Body of pancreas (tissue), 4 donors: ENCODE measurements around the gene FGF10. TPM values are rescaled to one million over a fixed set of nuclear protein-coding genes. Genes with fewer than 3 reads are reported as not detected.

ENCODE experiments used
- ATAC-seq: fragments of 150-250 bp; one replicate; pipeline ENCODE4 v1.9.1; 2016
- DNase-seq, 4 donors: peaks; one replicate each; pipeline ENCODE4 v3.0.0-alpha.2; 2019
- H3K27ac ChIP-seq, 4 donors: fragments of 200-600 bp; sonication (generic); 1 replicate in 3 of 4; 2 replicates in 1 of 4; pipeline versions ENCODE4 v1.5.1 to v1.6.1; 2016 to 2019; ENCODE audit warnings: mild to moderate bottlenecking in 1 of 4, mixed read lengths in 1 of 4, moderate library complexity in 1 of 4
- H3K27me3 ChIP-seq, 2 donors: fragments of 200-600 bp; sonication (generic); one replicate each; pipeline ENCODE4 v1.6.0; 2016; ENCODE audit warnings: mild to moderate bottlenecking in 1 of 2
- H3K36me3 ChIP-seq, 2 donors: fragments of 200-600 bp; sonication (generic); replicated peaks in 1 of 2; 2 replicates each; pipeline ENCODE4 v1.5.1; 2016; ENCODE audit warnings: low read depth in 2 of 2; ENCODE audit not compliant: insufficient read depth in 1 of 2
- H3K4me1 ChIP-seq: fragments of 200-600 bp; sonication (generic); one replicate; pipeline ENCODE4 v1.6.0; 2016
- H3K4me3 ChIP-seq, 2 donors: fragments of 200-600 bp; sonication (generic); 1 replicate in 1 of 2; 2 replicates in 1 of 2; pipeline ENCODE4 v1.5.1; 2016 to 2019
- H3K9me3 ChIP-seq, 3 donors: fragments of 200-600 bp; sonication (generic); 1 replicate in 2 of 3; 2 replicates in 1 of 3; pipeline ENCODE4 v1.5.1; 2016
- POLR2A ChIP-seq, 3 donors: fragments of 450-650 bp; IDR thresholded peaks; one replicate each; pipeline ENCODE4 v1.6.1; 2016; ENCODE audit warnings: antibody characterized with exemption in 3 of 3, mild to moderate bottlenecking in 2 of 3
- WGBS, 2 donors: methylation state at CpG; one replicate each; pipeline ENCODE4 v1.1.5; 2017; 5-methylcytosine and 5-hydroxymethylcytosine counted together
- intact Hi-C: fragments of 100-400 bp; cut with DNase I; formaldehyde crosslinking; loops from one replicate; pipeline ENCODE4 v1.15.1; 2023
- total RNA-seq, 2 donors: library from RNA; depleted of rRNA; stranded (reverse); fragments of >200 nt; gene quantifications; one replicate each; pipeline ENCODE4 v1.1.0, GENCODE V29; 2016
- TF ChIP-seq, protein P1 (sequence below), 7 experiments: fragments of 450-650 bp in 4 of 7; fragments of 200-600 bp in 3 of 7; sonication (generic) in 3 of 7; IDR thresholded peaks; one replicate each; pipeline ENCODE4 v1.5.1; 2016 to 2019; ENCODE audit warnings: antibody characterized with exemption in 7 of 7

Gene FGF10
- total RNA-seq, 2 donors from 2014 or later = 8.6 to 11.5 TPM

GRCh38 chr5:44275329-44275728 lies 113.9 kb downstream of the FGF10 start:
- DNase-seq (no peak), ATAC-seq (no peak)
- Histone ChIP-seq H3K27ac (no peak overlapping the region), H3K36me3 (no peaks in the 10 kb centered on the region), H3K4me1 (no peaks in the 10 kb centered on the region), H3K4me3 (no peak overlapping the region), H3K27me3 (no peaks in the 10 kb centered on the region), H3K9me3 (no peaks in the 10 kb centered on the region)
- intact Hi-C loops = no loop called here
- 26 to 45% methylated on average over 1 of the region's 1 CpG for WGBS, 2 donors
- TF ChIP-seq, protein P1, sequence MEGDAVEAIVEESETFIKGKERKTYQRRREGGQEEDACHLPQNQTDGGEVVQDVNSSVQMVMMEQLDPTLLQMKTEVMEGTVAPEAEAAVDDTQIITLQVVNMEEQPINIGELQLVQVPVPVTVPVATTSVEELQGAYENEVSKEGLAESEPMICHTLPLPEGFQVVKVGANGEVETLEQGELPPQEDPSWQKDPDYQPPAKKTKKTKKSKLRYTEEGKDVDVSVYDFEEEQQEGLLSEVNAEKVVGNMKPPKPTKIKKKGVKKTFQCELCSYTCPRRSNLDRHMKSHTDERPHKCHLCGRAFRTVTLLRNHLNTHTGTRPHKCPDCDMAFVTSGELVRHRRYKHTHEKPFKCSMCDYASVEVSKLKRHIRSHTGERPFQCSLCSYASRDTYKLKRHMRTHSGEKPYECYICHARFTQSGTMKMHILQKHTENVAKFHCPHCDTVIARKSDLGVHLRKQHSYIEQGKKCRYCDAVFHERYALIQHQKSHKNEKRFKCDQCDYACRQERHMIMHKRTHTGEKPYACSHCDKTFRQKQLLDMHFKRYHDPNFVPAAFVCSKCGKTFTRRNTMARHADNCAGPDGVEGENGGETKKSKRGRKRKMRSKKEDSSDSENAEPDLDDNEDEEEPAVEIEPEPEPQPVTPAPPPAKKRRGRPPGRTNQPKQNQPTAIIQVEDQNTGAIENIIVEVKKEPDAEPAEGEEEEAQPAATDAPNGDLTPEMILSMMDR (IDR thresholded peaks at IDR 0.05) = no peak
- TF ChIP-seq POLR2A (IDR thresholded peaks at IDR 0.05) = no peak

DNA sequence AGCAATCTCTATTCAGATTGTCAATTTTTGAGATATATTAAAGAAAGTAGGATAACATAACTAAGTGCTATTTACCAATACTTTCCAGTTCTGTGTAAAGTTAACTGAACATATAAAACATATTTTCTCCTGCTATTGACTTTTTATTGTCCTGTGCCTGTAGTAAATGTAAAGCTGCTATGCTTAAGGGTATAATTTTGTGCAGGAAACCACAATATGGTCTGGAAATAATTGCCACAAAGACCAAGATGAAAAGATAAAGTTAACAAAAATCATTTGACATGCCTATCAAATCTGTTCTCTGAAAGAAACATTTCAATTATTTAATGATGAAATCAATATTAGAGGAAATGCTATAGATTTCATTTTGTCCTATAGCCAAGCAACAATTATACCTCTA lies 121.3 kb downstream of the FGF10 start:
- Histone ChIP-seq H3K27me3 (no peaks in the 10 kb centered on the region), H3K9me3 (no peaks in the 10 kb centered on the region), H3K4me3 (no peak overlapping the region), H3K4me1 (no peaks in the 10 kb centered on the region), H3K27ac (no peak overlapping the region), H3K36me3 (no peaks in the 10 kb centered on the region)
- no peak for TF ChIP-seq POLR2A (IDR thresholded peaks at IDR 0.05)
- TF ChIP-seq, protein P1 (IDR thresholded peaks at IDR 0.05) = no peak
- intact Hi-C loops = no loop called here
- DNase-seq (no peak), ATAC-seq (no peak)

DNA sequence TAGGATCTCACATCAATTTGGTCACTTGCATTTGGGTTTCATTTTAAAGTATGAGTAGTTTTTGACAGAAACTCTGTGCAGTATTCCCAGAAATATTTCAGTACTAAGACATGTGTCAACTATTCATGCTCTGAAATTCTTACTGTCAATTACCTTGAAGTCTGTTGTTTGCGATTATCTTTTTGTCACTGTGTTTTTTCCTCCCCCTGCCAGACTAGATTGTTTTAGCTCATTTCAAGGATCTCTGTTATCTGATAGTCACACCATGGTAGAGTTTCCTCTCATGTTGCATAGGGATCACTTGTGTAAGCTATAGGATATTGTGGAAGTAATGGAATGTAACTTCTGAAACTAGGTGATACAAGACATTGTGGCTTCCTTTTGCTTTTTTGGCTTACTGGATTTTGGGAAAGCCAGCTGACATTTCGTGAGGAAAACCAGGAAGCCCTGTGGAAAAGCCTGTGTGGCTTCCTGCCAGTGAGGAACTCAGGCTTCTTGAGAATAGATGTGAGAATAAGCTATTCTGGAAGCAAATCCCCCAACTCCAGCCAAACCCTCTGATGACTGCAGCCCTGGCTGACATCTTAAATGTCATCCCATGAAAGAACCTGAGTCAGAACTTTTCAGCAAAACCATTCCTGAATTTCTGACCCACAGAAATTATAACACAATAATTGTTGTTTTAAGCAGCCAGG lies 122.2 kb downstream of the FGF10 start:
- 55 to 65% methylated on average over 2 of the region's 2 CpGs for WGBS, 2 donors
- no peaks in the 10 kb centered on the region for H3K4me1 ChIP-seq
- intact Hi-C loops = no loop called here
- H3K27ac ChIP-seq = no peak overlapping the region
- no peaks in the 10 kb centered on the region for H3K9me3 ChIP-seq
- ATAC-seq (no peak), DNase-seq (peak; percentile 11 to 56 (median 22))
- no peaks in the 10 kb centered on the region for H3K36me3 ChIP-seq
- TF ChIP-seq POLR2A (IDR thresholded peaks at IDR 0.05) = no peak
- TF ChIP-seq, protein P1 (IDR thresholded peaks at IDR 0.05) = no peak
- H3K27me3 ChIP-seq = no peaks in the 10 kb centered on the region
- H3K4me3 ChIP-seq = no peak overlapping the region

GRCh38 chr5:44265713-44266112 lies 123.5 kb downstream of the FGF10 start:
- DNase-seq (no peak), ATAC-seq (no peak)
- H3K27ac ChIP-seq = no peak overlapping the region
- no peaks in the 10 kb centered on the region for H3K27me3 ChIP-seq
- H3K36me3 ChIP-seq = no peaks in the 10 kb centered on the region
- TF ChIP-seq, protein P1 (IDR thresholded peaks at IDR 0.05) = no peak
- TF ChIP-seq POLR2A (IDR thresholded peaks at IDR 0.05) = no peak
- H3K4me1 ChIP-seq = no peaks in the 10 kb centered on the region
- no peaks in the 10 kb centered on the region for H3K9me3 ChIP-seq
- H3K4me3 ChIP-seq = no peak overlapping the region
- intact Hi-C loops = no loop called here

DNA sequence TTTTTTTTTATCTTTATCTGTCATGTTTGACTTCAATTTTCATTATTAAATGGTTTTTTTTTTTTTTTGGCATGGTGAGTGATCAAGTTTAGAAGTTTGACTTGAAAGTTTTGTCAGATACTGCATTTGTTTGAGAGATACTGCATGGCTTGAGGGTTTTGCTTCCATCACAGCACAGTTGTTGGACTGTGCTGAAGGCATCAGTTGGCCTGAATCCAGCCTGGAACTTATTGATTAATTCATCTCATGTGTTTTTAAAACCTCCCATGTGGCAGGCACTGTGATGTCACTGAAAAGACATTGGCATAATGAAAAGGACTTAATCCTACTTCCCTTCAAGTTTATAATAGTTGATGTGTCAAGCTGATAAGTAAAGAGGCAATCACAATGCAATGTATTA lies 128.4 kb downstream of the FGF10 start:
- H3K36me3 ChIP-seq = no peaks in the 10 kb centered on the region
- H3K4me1 ChIP-seq = no peaks in the 10 kb centered on the region
- DNase-seq (no peak), ATAC-seq (no peak)
- TF ChIP-seq POLR2A (IDR thresholded peaks at IDR 0.05) = no peak
- no peaks in the 10 kb centered on the region for H3K27me3 ChIP-seq
- no peak overlapping the region for H3K27ac ChIP-seq
- no peak overlapping the region for H3K4me3 ChIP-seq
- intact Hi-C loops = no loop called here
- H3K9me3 ChIP-seq = no peaks in the 10 kb centered on the region
